Spinal cord (tissue), 10 donors: ENCODE data around the gene CXCR1. TPM values are rescaled to one million over a fixed set of nuclear protein-coding genes. Genes with fewer than 3 reads are reported as not detected.

Experiments
- DNase-seq, 6 donors: peaks; one replicate each; pipeline versions ENCODE4 v3.0.0 to v3.0.0-alpha.2; 2013 to 2015; ENCODE audit warnings: low spot score in 6 of 6, low read depth in 4 of 6
- H3K27ac ChIP-seq: one replicate; pipeline ENCODE4 v1.5.1; 2013; ENCODE audit warnings: low read depth, low read length, control low read depth
- H3K27me3 ChIP-seq: one replicate; pipeline ENCODE4 v1.6.1; 2013; ENCODE audit warnings: low read length; ENCODE audit not compliant: control insufficient read depth, insufficient read depth
- H3K36me3 ChIP-seq: one replicate; pipeline ENCODE4 v1.6.1; 2013; ENCODE audit warnings: low read length; ENCODE audit not compliant: control insufficient read depth, insufficient read depth
- H3K4me1 ChIP-seq: one replicate; pipeline ENCODE4 v1.6.1; 2013; ENCODE audit warnings: low read length; ENCODE audit not compliant: control insufficient read depth, insufficient read depth
- H3K4me3 ChIP-seq: one replicate; pipeline ENCODE4 v1.5.1; 2013; ENCODE audit warnings: low read depth, low read length, control low read depth
- H3K9me3 ChIP-seq: one replicate; pipeline ENCODE4 v1.6.1; 2013; ENCODE audit warnings: low read length; ENCODE audit not compliant: control insufficient read depth, insufficient read depth
- WGBS: methylation state at CpG from one replicate; pipeline ENCODE4 v1.1.5; 2013; ENCODE audit warnings: missing lambda C conversion rate; ENCODE audit not compliant: insufficient coverage; 5-methylcytosine and 5-hydroxymethylcytosine counted together
- polyA plus RNA-seq, 2 donors: library from polyadenylated mRNA; unstranded; fragments of 120-200 nt; gene quantifications; one replicate each; pipeline ENCODE4 v1.2.1, GENCODE V29; 2013; ENCODE audit not compliant: insufficient read length in 2 of 2
- total RNA-seq, 2 donors: library from RNA; depleted of rRNA in 1 of 2; stranded (reverse); fragments of 120-200 nt in 1 of 2; fragments of >200 nt in 1 of 2; gene quantifications; one replicate each; pipeline versions ENCODE4 v1.2.3 to v1.2.4, GENCODE V29; 2013 to 2014
- donor health status: healthy.

Gene CXCR1
- total and polyA plus RNA-seq, 4 donors = 0.89 TPM; not detected in 3

- Histone ChIP-seq H3K4me3 (no peak overlapping the region), H3K36me3 (no peaks in the 10 kb centered on the region), H3K4me1 (no peaks in the 10 kb centered on the region), H3K9me3 (no peaks in the 10 kb centered on the region), H3K27ac (no peak overlapping the region), H3K27me3 (no peaks in the 10 kb centered on the region)
- peak in 1 of 6 donors; percentile 38 for DNase-seq
- 58% methylated on average over 2 of the region's 9 CpGs for WGBS
Measured at GRCh38 chr2:218168635-218169462, 2.1 kb upstream of the CXCR1 start.

- Histone ChIP-seq H3K4me1 (no peaks in the 10 kb centered on the region), H3K27ac (no peak overlapping the region), H3K36me3 (no peaks in the 10 kb centered on the region), H3K9me3 (no peaks in the 10 kb centered on the region), H3K4me3 (no peak overlapping the region), H3K27me3 (no peaks in the 10 kb centered on the region)
- 82% methylated on average over 1 of the region's 1 CpG for WGBS
- DNase-seq = no peak
Measured at GRCh38 chr2:218168016-218168415, 1.3 kb upstream of the CXCR1 start.

GRCh38 chr2:218162814-218163213 lies 3.9 kb downstream of the CXCR1 start:
- Histone ChIP-seq H3K4me1 (no peaks in the 10 kb centered on the region), H3K36me3 (no peaks in the 10 kb centered on the region), H3K27ac (no peak overlapping the region), H3K4me3 (no peak overlapping the region), H3K27me3 (no peaks in the 10 kb centered on the region), H3K9me3 (no peaks in the 10 kb centered on the region)
- no peak for DNase-seq
- WGBS = no CpG with 5 or more reads among the region's 1 CpG

GRCh38 chr2:218161644-218162043 lies 5.1 kb downstream of the CXCR1 start:
- WGBS = no CpG with 5 or more reads among the region's 2 CpGs
- no peak for DNase-seq
- H3K27ac ChIP-seq = no peak overlapping the region
- H3K4me3 ChIP-seq = no peak overlapping the region
- H3K9me3 ChIP-seq = no peaks in the 10 kb centered on the region
- H3K36me3 ChIP-seq = no peaks in the 10 kb centered on the region
- no peaks in the 10 kb centered on the region for H3K27me3 ChIP-seq
- no peaks in the 10 kb centered on the region for H3K4me1 ChIP-seq

GRCh38 chr2:218155953-218156479 lies 10.7 kb downstream of the CXCR1 start:
- WGBS = 100% methylated on average over 2 of the region's 7 CpGs
- no peaks in the 10 kb centered on the region for H3K27me3 ChIP-seq
- no peaks in the 10 kb centered on the region for H3K4me1 ChIP-seq
- H3K9me3 ChIP-seq = no peaks in the 10 kb centered on the region
- no peak overlapping the region for H3K4me3 ChIP-seq
- H3K36me3 ChIP-seq = no peaks in the 10 kb centered on the region
- H3K27ac ChIP-seq = no peak overlapping the region
- no peak for DNase-seq

GRCh38 chr2:218152777-218153176 lies 14.0 kb downstream of the CXCR1 start:
- Histone ChIP-seq H3K9me3 (no peaks in the 10 kb centered on the region), H3K27ac (no peak overlapping the region), H3K27me3 (no peaks in the 10 kb centered on the region), H3K4me3 (no peak overlapping the region), H3K4me1 (no peaks in the 10 kb centered on the region), H3K36me3 (no peaks in the 10 kb centered on the region)
- WGBS = 69% methylated on average over 1 of the region's 1 CpG
- DNase-seq = no peak

- H3K36me3 ChIP-seq = no peaks in the 10 kb centered on the region
Measured at GRCh38 chr2:218152172-218152571, 14.6 kb downstream of the CXCR1 start.

GRCh38 chr2:218149848-218150440 lies 16.8 kb downstream of the CXCR1 start:
- WGBS = 83% methylated on average over 5 of the region's 5 CpGs
- Histone ChIP-seq H3K36me3 (no peaks in the 10 kb centered on the region), H3K4me3 (no peak overlapping the region), H3K27ac (no peak overlapping the region), H3K27me3 (no peaks in the 10 kb centered on the region), H3K4me1 (no peaks in the 10 kb centered on the region), H3K9me3 (no peaks in the 10 kb centered on the region)
- DNase-seq = no peak

More at GRCh38 chr2:218152172-218152571, 14.6 kb downstream of the CXCR1 start:
- Histone ChIP-seq H3K27ac (no peak overlapping the region), H3K4me1 (no peaks in the 10 kb centered on the region), H3K27me3 (no peaks in the 10 kb centered on the region), H3K4me3 (no peak overlapping the region), H3K9me3 (no peaks in the 10 kb centered on the region)
- no peak for DNase-seq
- WGBS = 98% methylated on average over 7 of the region's 8 CpGs

- DNase-seq = no peak
- 67% methylated on average over 5 of the region's 5 CpGs for WGBS
- Histone ChIP-seq H3K36me3 (no peaks in the 10 kb centered on the region), H3K27me3 (no peaks in the 10 kb centered on the region), H3K4me3 (no peak overlapping the region), H3K4me1 (no peaks in the 10 kb centered on the region), H3K27ac (no peak overlapping the region), H3K9me3 (no peaks in the 10 kb centered on the region)
Measured at GRCh38 chr2:218149098-218149497, 17.7 kb downstream of the CXCR1 start.

GRCh38 chr2:218146056-218146455 lies 20.7 kb downstream of the CXCR1 start:
- no peaks in the 10 kb centered on the region for H3K9me3 ChIP-seq
- H3K27me3 ChIP-seq = no peaks in the 10 kb centered on the region
- no peaks in the 10 kb centered on the region for H3K36me3 ChIP-seq
- no peak for DNase-seq
- no peaks in the 10 kb centered on the region for H3K4me1 ChIP-seq
- H3K27ac ChIP-seq = no peak overlapping the region
- no peak overlapping the region for H3K4me3 ChIP-seq
